Keratinocyte (primary cell): ENCODE measurements around the gene ACOXL. TPM values are rescaled to one million over a fixed set of nuclear protein-coding genes. Genes with fewer than 3 reads are reported as not detected.

Source experiments
- DNase-seq: peaks from one replicate; pipeline ENCODE4 v3.0.0-alpha.2; 2011; ENCODE audit warnings: low read depth, missing footprints, low spot score
- FAIRE-seq: peaks from 2 replicates; lab custom pipeline; 2011; peaks lifted over from hg19 to GRCh38; lab: Jason Lieb, UNC
- H2AFZ ChIP-seq: 2 replicates; pipeline ENCODE4 v1.6.0; 2012; ENCODE audit warnings: low read length, control low read depth, inconsistent platforms; ENCODE audit not compliant: control insufficient read depth
- H3K27ac ChIP-seq: 2 replicates; pipeline ENCODE4 v1.5.1; 2011; ENCODE audit warnings: low read length; ENCODE audit not compliant: control insufficient read depth, insufficient read depth
- H3K27me3 ChIP-seq: 3 replicates; pipeline ENCODE4 v1.6.0; 2011; ENCODE audit warnings: low read length; ENCODE audit not compliant: control insufficient read depth, insufficient read depth; ENCODE audit errors: extremely low read depth
- H3K36me3 ChIP-seq, 2 experiments: 2 replicates in 1 of 2; 3 replicates in 1 of 2; pipeline ENCODE4 v1.5.1; 2011; ENCODE audit warnings: low read length in 2 of 2, mild to moderate bottlenecking in 1 of 2; ENCODE audit not compliant: control insufficient read depth in 2 of 2, insufficient read depth in 2 of 2; ENCODE audit errors: extremely low read depth in 1 of 2
- H3K4me1 ChIP-seq: 3 replicates; pipeline ENCODE4 v1.5.1; 2011; ENCODE audit warnings: low read length; ENCODE audit not compliant: control insufficient read depth, insufficient read depth; ENCODE audit errors: extremely low read depth
- H3K4me2 ChIP-seq: 3 replicates; pipeline ENCODE4 v1.6.0; 2011; ENCODE audit warnings: low read depth, low read length; ENCODE audit not compliant: control insufficient read depth, insufficient read depth; ENCODE audit errors: extremely low read depth
- H3K4me3 ChIP-seq, 3 experiments: fragments of 200-600 bp in 1 of 3; sonication (generic) in 1 of 3; 2 replicates in 2 of 3; 3 replicates in 1 of 3; pipeline ENCODE4 v1.5.1; 2011 to 2016; ENCODE audit warnings: low read length in 3 of 3, mild to moderate bottlenecking in 3 of 3, control low read depth in 2 of 3, inconsistent platforms in 1 of 3, low read depth in 1 of 3, mixed read lengths in 1 of 3, mixed run types in 1 of 3, moderate library complexity in 1 of 3; ENCODE audit not compliant: control insufficient read depth in 2 of 3, insufficient read depth in 2 of 3; ENCODE audit errors: extremely low read depth in 1 of 3
- H3K79me2 ChIP-seq: 2 replicates; pipeline ENCODE4 v1.6.0; 2012; ENCODE audit warnings: low read length; ENCODE audit not compliant: control insufficient read depth, insufficient read depth
- H3K9ac ChIP-seq: 3 replicates; pipeline ENCODE4 v1.6.0; 2011; ENCODE audit warnings: low read length; ENCODE audit not compliant: control insufficient read depth, insufficient read depth; ENCODE audit errors: extremely low read depth
- H3K9me1 ChIP-seq: 3 replicates; pipeline ENCODE4 v1.6.0; 2011; ENCODE audit warnings: low read length; ENCODE audit not compliant: control insufficient read depth, insufficient read depth; ENCODE audit errors: extremely low read depth
- H3K9me3 ChIP-seq: 2 replicates; pipeline ENCODE4 v1.5.1; 2012; ENCODE audit warnings: low read depth, low read length; ENCODE audit not compliant: control insufficient read depth
- H4K20me1 ChIP-seq: 3 replicates; pipeline ENCODE4 v1.6.0; 2011; ENCODE audit warnings: low read length; ENCODE audit not compliant: control insufficient read depth, insufficient read depth; ENCODE audit errors: extremely low read depth
- CTCF ChIP-seq, 3 experiments: IDR thresholded peaks in 1 of 3; conservative IDR thresholded peaks in 1 of 3; optimal IDR thresholded peaks in 1 of 3; 2 replicates in 2 of 3; 3 replicates in 1 of 3; pipeline versions ENCODE3 to v1.5.1; 2011; ENCODE audit warnings: low read length in 3 of 3, mild to moderate bottlenecking in 3 of 3, moderate library complexity in 2 of 3, control low read depth in 1 of 3, inconsistent platforms in 1 of 3; ENCODE audit not compliant: insufficient read depth in 2 of 3; ENCODE audit errors: extremely low read depth in 1 of 3
- EZH2 ChIP-seq: IDR thresholded peaks from one replicate; pipeline ENCODE4 v1.6.1; 2012; ENCODE audit warnings: inconsistent platforms, mild to moderate bottlenecking, low read length, moderate library complexity
- dilution Hi-C: fragments of 300-500 bp; cut with MboI; formaldehyde crosslinking; loops from one replicate; pipeline ENCODE4 v1.7.0; 2020; ENCODE audit warnings: low sequenced_read_pairs; ENCODE audit not compliant: extremely low pct_ligation_motif_present
- polyA plus RNA-seq, 5 experiments: library from polyadenylated mRNA; depleted of rRNA in 3 of 5; stranded (reverse) in 3 of 5; stranded (forward) in 1 of 5; unstranded in 1 of 5; fragments of >200 nt; gene quantifications; 1 replicate in 1 of 5; 2 replicates in 3 of 5; 3 replicates in 1 of 5; pipeline versions ENCODE4 v1.2.1 to v1.2.3, GENCODE V29; 2011 to 2012; ENCODE audit warnings: missing spikeins in 2 of 5, low read depth in 1 of 5, low replicate concordance in 1 of 5

ACOXL gene
- polyA plus RNA-seq, 1 donor (not counting 4 experiments of a cell fraction or from before 2014, with no cell fraction given), result 0.04 TPM

GRCh38 chr2:111034146-111034545 lies 301.8 kb downstream of the ACOXL start:
- Histone ChIP-seq H3K4me1 (peaks cover 12% of the 10 kb centered on the region), H4K20me1 (no peaks in the 10 kb centered on the region), H3K4me2 (no peak overlapping the region), H3K9me1 (no peaks in the 10 kb centered on the region), H3K27me3 (no peaks in the 10 kb centered on the region), H2AFZ (no peak overlapping the region), H3K9ac (no peak overlapping the region), H3K9me3 (no peaks in the 10 kb centered on the region), H3K4me3 (no peak overlapping the region), H3K36me3 (no peaks in the 10 kb centered on the region), H3K79me2 (no peaks in the 10 kb centered on the region), H3K27ac (no peak overlapping the region)
- TF ChIP-seq EZH2 (no peak), CTCF (optimal IDR thresholded peaks at IDR 0.05 in 1 of 3, IDR thresholded peaks at IDR 0.05 in 1 of 3, conservative IDR thresholded peaks at IDR 0.05 in 1 of 3; ENCODE audit: extremely low read depth in 1 of 3, insufficient read depth in 2 of 3, low read length in 3 of 3) (no peak)
- FAIRE-seq, result no peak
- dilution Hi-C loops, result no loop called here
- no peak for DNase-seq

- H3K4me3 ChIP-seq, result no peak overlapping the region
- no peaks in the 10 kb centered on the region for H3K9me1 ChIP-seq
- peaks cover 12% of the 10 kb centered on the region for H3K4me1 ChIP-seq
- dilution Hi-C loops, result no loop called here
- H3K4me2 ChIP-seq, result no peak overlapping the region
- no peaks in the 10 kb centered on the region for H3K36me3 ChIP-seq
- H3K79me2 ChIP-seq, result no peaks in the 10 kb centered on the region
- H3K9me3 ChIP-seq, result no peaks in the 10 kb centered on the region
- no peak for DNase-seq
- H3K27me3 ChIP-seq, result peaks cover under 1% of the 10 kb centered on the region
- H3K9ac ChIP-seq, result no peak overlapping the region
- H2AFZ ChIP-seq, result no peak overlapping the region
- H4K20me1 ChIP-seq, result no peaks in the 10 kb centered on the region
- TF ChIP-seq EZH2 (no peak), CTCF (optimal IDR thresholded peaks at IDR 0.05 in 1 of 3, IDR thresholded peaks at IDR 0.05 in 1 of 3, conservative IDR thresholded peaks at IDR 0.05 in 1 of 3; ENCODE audit: extremely low read depth in 1 of 3, insufficient read depth in 2 of 3, low read length in 3 of 3) (no peak)
- no peak overlapping the region for H3K27ac ChIP-seq
- no peak for FAIRE-seq
Observed at GRCh38 chr2:111034606-111035005, 302.2 kb downstream of the ACOXL start.
